GM18907 (cell line): ENCODE results near the gene CSN3.
"Not testable (repeated sequence)": the region's sequence is repeated elsewhere in the genome, so short reads cannot be mapped to it uniquely, and the experiment has no call there.

Source experiments
- ATAC-seq: cut with Tn5 transposase; IDR thresholded peaks from one replicate; pipeline ENCODE4 v1.9.1; 2021; ENCODE audit warnings: mild to moderate bottlenecking, moderate library complexity; ENCODE audit not compliant: unreplicated experiment

CSN3 gene, protein sequence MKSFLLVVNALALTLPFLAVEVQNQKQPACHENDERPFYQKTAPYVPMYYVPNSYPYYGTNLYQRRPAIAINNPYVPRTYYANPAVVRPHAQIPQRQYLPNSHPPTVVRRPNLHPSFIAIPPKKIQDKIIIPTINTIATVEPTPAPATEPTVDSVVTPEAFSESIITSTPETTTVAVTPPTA

DNA sequence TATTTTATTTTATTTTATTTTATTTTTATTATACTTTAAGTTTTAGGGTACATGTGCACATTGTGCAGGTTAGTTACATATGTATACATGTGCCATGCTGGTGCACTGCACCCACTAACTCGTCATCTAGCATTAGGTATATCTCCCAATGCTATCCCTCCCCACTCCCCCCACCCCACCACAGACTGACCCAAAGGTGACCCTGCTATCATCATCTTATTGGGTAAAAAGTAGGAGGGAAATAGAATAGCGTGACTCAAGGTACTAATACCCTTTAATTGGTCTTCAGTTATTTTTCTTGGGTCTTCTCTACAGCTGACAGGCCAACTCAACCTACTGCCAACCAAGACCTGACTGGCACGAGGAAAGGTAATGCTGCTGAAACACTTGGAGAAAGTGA is at the start of gene CSN3:
Gene CSN3 (plus strand): TSS at position 301 of the 400 bp plus-strand sequence. CDS start 2,223 bp downstream, outside the sequence.
- not testable (repeated sequence) for ATAC-seq

DNA sequence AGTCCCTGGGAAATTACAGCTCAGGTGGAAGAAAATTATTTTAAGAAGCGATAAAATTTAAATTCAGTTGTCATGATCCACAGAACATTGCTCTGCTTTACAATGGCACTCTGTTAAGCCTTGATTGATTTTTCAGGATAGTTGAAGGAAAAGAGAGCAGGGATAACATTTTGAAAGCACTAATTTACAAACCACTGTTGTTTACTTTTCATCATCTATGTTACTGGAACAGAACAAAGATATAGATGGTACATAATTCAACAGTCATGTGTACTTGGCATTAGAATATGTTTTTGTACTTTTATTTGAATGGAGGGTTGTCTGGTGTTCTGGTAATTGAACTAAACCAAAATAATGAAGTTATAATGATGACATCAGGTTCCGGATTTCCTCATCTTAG is 49.5 kb upstream of the CSN3 start:
- no peak for ATAC-seq

DNA sequence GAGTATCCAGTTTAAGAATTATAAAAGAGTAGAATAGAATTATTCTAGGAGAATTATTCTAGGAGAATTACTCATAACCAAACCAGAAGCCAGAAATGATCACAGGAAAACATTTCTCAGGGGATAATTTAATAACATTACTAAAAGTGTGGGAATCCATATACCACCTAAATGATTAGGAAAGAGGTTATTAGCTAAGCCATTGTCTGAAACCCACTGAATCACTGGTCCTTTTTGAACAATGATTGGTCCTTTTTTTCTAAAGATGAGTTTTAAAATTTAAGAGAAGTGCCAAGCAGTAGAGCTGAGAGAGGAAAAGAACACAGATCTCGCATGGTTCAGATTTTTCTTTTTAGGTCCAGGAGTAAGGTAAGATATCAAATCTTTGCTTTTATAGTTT is 47.0 kb upstream of the CSN3 start, which contains the start of gene ODAM:
Gene ODAM (plus strand): TSS at position 301 of the 400 bp plus-strand sequence. CDS start 819 bp downstream, outside the sequence.
- no peak for ATAC-seq

DNA sequence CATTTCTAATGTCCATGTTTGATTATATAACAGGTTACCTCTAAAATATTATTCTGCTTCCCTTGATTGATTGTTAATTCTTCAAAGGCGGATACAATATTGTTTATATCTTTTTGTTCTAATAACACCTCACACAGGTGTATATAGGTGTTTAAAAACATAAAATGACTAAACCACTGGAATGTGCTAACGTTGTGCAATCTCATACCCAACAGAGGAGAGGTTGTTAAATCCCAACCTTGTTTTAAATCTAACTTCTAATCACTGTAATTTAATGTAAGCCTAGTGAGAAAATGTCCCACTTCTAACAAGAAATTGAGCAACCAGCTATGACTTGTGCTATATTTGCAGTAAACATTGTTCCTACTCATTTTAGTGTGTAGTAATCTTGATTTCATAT is 45.5 kb upstream of the CSN3 start:
- ATAC-seq, result no peak

DNA sequence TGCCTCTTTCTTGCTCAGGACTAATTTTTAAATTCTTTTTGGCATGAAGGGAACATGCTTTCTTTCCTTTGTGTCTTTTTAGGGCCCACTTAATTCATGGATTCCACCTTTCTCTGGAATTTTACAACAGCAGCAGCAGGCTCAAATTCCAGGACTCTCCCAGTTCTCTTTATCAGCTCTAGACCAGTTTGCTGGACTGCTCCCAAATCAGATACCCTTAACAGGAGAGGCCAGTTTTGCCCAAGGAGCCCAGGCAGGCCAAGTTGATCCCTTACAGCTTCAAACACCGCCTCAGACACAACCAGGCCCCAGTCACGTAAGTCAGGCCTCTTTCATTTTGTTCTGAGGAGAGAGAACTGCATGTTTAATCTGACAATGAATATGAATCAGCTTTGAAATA is 44.6 kb upstream of the CSN3 start:
- no peak for ATAC-seq

DNA sequence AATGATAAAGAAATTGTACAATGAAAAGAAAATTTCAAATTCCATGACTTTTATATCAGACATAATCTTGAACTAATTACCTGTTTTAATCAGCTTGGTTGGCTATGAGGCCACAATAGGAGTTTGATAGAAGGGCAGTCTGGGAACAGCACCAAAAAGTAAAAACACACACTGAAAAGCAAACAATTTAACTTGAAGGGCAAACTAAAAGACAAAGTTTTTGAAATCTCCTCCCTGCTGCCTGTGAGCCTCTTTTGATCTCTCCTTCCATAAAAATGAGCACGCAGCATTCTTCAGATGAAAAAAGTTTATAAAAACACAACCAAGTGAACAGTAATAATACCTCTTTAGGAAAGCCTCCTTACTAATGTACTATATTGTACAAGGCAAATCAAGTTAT is 38.8 kb upstream of the CSN3 start:
- no peak for ATAC-seq

DNA sequence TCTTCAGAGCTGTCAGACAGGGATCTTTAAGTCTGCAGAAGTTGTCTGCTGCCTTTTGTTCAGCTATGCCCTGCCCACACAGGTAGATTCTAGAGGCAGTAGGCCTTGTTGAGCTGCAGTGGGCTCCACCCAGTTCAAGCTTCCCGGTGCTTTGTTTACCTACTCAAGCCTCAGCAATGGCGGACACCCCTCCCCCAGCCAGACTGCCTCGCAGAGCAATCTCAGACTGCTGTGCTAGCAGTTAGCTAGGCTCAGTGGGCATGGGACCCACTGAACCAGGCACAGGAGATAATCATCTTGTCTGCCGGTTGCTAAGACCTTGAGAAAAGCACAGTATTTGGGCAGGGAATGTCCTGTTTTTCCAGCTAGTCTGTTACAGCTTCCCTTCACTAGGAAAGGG is 29.6 kb upstream of the CSN3 start:
- not testable (repeated sequence) for ATAC-seq

DNA sequence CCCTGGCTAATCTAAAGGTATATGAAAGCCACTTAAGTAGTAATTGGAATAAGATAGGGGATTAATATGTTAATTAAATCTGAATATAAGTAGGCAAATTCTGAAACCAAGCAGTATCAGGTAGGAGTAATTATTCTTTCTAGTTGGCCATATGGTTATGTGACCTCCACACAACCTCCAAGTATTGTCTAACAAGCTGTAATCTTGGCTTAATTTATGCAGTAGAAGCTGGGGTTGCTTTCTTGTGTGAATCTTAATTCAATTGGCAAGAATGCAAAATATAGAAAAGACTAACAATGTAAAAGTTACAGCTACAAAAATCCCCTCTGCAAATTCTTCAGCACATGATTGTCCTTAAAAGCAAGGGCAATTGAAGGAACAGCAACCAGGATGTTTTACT is 26.3 kb upstream of the CSN3 start:
- not testable (repeated sequence) for ATAC-seq

DNA sequence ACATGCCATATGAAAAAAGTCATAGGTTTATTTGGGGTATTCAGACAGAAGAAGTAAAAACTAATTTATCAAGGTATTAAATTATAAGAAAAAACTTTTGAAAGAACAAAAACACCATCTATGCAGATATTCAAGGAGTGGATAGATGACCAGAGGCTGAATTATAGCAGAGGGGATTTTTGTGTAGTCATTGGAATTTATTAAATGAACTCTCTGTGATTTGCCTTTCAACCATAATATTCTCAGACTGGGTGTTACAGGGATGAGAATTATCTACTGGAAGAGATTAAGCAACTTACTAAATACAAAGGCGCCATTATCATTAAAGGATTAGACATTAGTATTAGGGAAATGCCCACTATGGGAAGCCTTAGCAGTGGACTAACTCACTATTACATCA is 25.8 kb upstream of the CSN3 start:
- ATAC-seq, result not testable (repeated sequence)

DNA sequence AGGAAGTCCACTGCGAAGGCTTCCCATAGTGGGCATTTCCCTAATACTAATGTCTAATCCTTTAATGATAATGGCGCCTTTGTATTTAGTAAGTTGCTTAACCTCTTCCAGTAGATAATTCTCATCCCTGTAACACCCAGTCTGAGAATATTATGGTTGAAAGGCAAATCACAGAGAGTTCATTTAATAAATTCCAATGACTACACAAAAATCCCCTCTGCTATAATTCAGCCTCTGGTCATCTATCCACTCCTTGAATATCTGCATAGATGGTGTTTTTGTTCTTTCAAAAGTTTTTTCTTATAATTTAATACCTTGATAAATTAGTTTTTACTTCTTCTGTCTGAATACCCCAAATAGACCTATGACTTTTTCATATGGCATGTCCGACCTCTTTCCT is 21.0 kb upstream of the CSN3 start:
- not testable (repeated sequence) for ATAC-seq

DNA sequence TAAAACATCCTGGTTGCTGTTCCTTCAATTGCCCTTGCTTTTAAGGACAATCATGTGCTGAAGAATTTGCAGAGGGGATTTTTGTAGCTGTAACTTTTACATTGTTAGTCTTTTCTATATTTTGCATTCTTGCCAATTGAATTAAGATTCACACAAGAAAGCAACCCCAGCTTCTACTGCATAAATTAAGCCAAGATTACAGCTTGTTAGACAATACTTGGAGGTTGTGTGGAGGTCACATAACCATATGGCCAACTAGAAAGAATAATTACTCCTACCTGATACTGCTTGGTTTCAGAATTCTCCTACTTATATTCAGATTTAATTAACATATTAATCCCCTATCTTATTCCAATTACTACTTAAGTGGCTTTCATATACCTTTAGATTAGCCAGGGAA is 20.6 kb upstream of the CSN3 start:
- ATAC-seq, result not testable (repeated sequence)

DNA sequence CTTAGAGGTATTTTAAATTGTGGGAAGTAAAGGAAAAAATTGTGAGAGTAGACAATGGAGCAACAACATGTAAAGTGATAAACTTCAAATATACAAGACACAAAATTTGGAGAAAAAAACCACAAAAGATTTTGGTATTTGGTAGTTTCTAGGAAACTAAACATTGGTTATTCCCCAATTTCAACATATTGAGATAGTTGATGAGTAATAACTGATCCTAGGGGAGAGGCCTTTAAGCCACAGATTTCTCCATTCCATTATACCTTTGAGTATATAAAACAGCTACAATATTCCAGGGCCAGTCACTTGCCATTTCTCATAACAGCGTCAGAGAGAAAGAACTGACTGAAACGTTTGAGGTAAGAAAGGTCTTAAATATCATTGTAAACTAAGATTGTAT is 16.6 kb upstream of the CSN3 start, which contains the start of gene FDCSP:
Gene FDCSP (plus strand): TSS at position 301 of the 400 bp plus-strand sequence. CDS start 5,071 bp downstream, outside the sequence.
- ATAC-seq, result no peak

DNA sequence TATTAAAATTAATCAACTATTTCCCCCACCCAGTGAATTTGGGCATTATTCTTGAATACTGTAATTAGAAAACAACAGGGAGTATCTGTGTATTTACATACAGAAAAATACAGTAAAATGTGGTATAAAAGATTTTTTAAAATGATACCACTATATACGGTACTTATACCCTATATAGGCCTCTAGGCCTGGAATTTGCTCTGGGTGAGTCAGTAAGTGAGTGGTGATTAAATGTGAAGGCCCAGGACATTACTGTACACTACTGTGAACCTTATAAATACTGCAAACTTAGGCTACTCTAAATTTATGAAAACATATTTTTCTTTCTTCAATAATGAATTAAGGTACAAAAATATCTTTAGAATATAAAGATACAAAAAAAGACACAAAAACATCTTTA is 6.3 kb upstream of the CSN3 start:
- no peak for ATAC-seq

DNA sequence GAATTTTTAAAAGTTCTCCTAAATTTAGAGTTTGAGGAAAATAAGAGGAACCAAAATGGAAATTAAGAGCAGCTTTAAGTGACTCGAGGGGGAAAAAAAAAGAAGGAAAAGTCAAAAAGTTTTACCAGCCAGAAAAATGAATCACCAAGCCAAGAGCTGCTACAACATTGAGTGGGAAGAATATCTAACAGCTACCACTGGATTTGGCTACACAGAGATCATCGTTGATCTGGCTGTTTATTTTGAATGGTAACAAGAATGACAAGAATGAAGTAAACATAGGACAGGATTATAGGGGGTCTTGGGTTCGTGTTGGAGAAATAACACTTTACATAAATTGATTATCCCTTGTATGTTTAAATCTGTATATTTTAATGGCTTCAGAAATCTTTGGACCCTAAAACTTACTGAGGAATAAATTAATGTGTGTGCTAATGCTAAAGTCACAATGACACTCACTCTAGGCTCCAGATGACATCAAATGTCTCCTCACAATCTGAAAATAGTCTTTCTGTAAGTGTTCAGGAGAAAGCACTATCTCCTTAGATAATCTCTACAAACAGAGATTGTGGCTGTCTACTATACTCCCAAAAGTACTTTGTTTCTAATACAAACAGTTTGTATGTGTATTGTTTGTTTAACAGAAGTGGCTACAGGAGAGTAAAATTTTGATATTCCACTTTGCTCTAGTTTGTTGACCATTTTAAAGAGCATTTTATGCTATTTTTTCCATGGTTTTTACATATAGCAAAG is 3.1 kb upstream of the CSN3 start:
- ATAC-seq, result no peak

DNA sequence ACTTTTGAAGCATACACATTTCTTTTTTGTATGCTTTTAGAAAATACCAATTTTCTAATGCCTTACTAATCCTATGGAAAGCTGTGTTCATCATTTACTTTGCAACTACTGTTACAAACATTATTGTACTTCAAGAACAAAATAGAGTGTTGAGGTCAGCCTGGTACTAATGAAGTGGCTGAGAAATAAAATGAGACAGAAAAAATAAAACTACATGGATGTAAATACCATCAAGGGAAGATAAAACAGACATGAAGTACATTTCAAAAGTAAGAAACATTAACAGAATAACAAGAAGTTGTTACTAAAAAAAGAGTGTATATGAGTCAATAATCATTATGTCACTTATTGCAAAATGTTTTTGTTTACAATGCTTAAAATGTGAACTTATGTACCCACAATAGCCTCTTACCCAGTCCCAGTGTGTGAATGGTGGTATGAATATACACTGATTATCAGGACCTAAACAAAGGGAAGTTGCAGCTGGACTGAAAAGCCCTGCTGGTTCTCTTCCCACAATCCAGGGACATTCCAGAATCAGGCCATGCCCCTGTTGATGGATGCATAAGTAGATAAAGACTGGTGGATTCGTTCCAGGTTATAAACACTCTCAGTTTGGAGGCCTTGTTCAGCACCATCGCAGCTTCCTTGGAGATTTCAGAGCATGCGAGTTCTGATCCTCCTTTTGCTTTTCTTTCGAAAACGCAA is 2.4 kb upstream of the CSN3 start:
- ATAC-seq, result no peak

DNA sequence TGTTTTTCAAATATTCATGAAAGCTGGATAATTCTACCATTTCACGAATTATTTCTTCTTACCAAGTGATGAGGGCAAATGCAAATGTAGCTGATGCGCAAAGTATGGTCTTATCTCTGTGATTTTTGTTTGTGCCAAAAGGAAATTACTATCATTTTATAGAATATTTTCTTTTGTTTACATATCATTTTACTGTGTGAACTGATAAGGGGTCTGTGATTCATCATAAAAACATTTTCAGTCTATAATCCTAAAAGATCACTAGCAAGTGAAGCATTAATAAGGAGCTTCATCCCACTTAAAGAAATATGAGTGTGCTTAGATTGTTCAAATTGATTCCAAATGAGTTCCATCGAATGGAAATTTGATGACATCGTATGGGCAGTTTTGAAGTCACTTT is 694 bp downstream of the CSN3 start:
- no peak for ATAC-seq

DNA sequence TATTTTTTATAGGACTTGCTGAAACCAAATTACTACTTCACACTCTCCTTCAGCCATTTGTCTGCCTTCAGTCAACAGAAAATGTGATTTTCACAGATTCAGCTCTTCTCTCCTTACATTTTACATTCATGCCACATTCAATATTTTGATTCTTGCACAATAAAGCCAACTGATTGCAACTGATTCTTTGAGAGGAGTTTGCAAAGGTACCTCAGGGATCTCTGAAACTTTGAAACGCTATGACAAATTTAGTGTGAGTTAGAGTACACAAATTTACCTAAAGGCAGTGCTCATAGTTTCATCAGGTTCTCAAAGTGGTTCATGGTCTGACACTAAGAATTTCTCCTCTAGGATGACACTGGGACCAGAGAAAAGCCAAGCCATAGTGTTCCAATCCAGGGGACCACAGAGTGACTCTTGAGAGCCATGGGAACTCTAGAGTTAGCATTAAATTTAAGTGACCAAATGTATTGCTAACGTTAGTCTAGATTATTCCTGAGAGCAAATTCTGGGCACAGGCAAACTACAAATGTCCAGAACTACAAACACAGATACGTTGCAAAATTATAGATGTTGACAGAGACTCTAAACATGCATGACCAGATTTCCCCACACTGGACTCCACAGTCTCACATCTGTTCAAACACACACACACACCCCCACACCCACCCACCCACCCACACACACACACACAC is 9.0 kb downstream of the CSN3 start:
- no peak for ATAC-seq

DNA sequence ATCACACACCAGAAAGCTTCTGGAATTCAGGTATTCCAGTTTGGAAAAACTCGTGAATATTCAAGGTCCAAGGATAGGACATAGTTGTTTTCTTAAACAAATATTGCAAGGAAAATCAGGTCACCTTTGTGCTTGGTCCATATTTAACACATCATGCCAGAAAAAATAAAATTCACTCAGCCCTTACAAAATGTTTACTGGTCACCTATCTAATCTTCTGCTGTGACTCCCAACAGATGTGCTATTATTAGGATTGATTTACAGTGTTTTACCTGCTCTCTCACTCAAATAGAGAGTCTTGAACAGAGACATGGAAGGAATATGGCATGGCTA is 9.5 kb downstream of the CSN3 start:
- no peak for ATAC-seq

DNA sequence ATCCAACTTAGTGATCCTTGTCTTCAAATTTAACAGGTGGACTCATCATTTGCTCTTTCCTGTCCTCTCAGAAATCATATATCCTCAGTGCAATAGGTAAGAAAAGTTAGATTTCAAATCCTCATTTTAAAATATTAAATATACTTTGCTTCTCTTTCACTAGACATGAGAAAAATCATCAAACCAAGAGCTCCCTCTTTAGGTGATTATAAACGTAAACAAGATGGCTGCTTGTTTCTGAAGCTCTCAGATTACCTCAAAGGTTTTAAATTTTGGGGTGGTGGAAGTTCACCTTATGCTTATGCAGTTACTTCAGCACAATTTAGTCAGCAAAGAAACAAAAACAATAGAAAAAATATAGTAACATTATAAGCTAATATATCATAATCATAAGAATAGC is 27.3 kb downstream of the CSN3 start:
- ATAC-seq, result no peak

DNA sequence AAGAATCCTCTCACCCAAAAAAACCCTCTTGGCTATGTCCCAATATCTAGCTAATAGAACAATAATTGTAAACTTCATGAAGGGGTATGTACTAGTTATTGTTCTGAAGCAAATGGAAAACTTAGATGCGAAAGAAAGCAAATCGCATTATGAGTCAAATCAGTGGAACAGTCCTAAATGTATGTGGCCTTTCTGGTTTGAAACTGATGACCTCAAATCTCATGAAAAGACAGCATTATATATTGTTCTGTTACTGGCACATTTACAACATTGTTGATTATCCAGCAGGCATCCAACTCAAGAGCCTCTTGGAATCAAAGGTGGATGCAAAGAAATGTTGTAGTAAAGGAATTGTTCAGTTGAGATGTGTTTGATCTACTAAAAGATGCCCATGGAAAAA is 34.7 kb downstream of the CSN3 start:
- ATAC-seq, result no peak

DNA sequence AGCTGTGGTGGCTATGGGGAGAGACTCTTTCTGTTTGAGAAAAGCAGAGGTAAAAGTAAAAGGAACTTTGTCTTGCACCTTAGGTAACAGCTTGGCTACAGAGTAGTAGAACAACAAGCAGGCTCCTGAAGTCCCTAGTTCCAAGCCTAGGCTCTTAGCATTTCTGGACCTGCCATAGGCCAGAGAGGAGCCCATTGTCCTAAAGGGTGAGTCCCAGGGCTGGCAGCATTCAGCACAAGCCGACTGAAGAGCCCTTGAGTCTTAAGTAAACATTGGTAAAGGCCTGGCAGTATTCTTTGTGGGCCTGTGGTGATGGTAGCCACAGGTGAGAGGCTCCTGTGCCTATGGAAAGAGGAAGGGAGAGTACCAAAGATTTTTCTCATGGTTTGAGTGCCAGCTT is 38.2 kb downstream of the CSN3 start:
- no peak for ATAC-seq
